ENCODE measurements around the gene BAG2. TPM values are rescaled to one million over a fixed set of nuclear protein-coding genes. Genes with fewer than 3 reads are reported as not detected.

BAG2 gene
- total RNA-seq, 2 donors from 2014 or later = 2.5 to 2.9 TPM

GRCh38 chr6:57137350-57137749 is 34.8 kb upstream of the BAG2 start:
- WGBS, 2 experiments (ENCODE audit: insufficient coverage in 1 of 2, insufficient read length in 1 of 2) = 100% methylated on average over 1 to 2 of the region's 2 CpGs
- Mint-ChIP-seq H3K27me3 (ENCODE audit: insufficient read depth) (no peaks in the 10 kb centered on the region), H3K9me3 (no peaks in the 10 kb centered on the region), H3K36me3 (ENCODE audit: low read depth) (peaks cover 27% of the 10 kb centered on the region), H3K27ac (no peak overlapping the region), H3K4me3 (no peak overlapping the region), H3K4me1 (no peaks in the 10 kb centered on the region)
- TF ChIP-seq, protein P1, sequence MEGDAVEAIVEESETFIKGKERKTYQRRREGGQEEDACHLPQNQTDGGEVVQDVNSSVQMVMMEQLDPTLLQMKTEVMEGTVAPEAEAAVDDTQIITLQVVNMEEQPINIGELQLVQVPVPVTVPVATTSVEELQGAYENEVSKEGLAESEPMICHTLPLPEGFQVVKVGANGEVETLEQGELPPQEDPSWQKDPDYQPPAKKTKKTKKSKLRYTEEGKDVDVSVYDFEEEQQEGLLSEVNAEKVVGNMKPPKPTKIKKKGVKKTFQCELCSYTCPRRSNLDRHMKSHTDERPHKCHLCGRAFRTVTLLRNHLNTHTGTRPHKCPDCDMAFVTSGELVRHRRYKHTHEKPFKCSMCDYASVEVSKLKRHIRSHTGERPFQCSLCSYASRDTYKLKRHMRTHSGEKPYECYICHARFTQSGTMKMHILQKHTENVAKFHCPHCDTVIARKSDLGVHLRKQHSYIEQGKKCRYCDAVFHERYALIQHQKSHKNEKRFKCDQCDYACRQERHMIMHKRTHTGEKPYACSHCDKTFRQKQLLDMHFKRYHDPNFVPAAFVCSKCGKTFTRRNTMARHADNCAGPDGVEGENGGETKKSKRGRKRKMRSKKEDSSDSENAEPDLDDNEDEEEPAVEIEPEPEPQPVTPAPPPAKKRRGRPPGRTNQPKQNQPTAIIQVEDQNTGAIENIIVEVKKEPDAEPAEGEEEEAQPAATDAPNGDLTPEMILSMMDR (conservative IDR thresholded peaks at IDR 0.05) = no peak
- peaks cover 66% of the 10 kb centered on the region for H3K36me3 ChIP-seq (ENCODE audit: control insufficient read depth, insufficient read depth, low read length)
- DNase-seq = no peak
- no peaks in the 10 kb centered on the region for H3K4me1 ChIP-seq (ENCODE audit: control insufficient read depth, insufficient read depth, low read length)
- H3K27me3 ChIP-seq (ENCODE audit: control insufficient read depth, insufficient read depth, low read length, poor library complexity, severe bottlenecking) = no peaks in the 10 kb centered on the region
- H3K9ac ChIP-seq (ENCODE audit: extremely low read depth, low read length, poor library complexity, severe bottlenecking) = no peak overlapping the region
- no peaks in the 10 kb centered on the region for H3K9me3 ChIP-seq (ENCODE audit: control insufficient read depth, low read length)
- H3K27ac ChIP-seq (ENCODE audit: low read depth, low read length) = no peak overlapping the region
- H3K4me3 ChIP-seq (ENCODE audit: low read length) = no peak overlapping the region

DNA sequence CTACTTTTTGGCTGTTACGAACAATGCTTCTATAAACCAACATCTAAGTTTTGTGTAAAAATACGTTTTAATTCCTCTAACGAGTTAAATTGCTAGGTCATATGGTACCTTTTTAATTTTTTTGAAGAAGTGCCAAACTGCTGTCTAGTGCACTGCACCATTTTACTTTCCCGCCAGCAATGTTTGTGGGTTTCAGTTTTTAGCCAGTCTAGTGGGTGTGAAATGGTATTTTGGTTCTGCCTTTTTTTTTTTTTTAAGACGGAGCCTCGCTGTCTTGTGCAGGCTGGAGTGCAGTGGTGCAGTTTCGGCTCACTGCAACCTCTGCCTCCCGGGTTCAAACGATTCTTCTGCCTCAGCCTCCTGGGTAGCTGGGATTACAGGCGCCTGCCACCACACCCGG is 34.1 kb upstream of the BAG2 start:
- H3K27me3 ChIP-seq (ENCODE audit: control insufficient read depth, insufficient read depth, low read length, poor library complexity, severe bottlenecking) = no peaks in the 10 kb centered on the region
- Mint-ChIP-seq H3K36me3 (ENCODE audit: low read depth) (peaks cover 32% of the 10 kb centered on the region), H3K27me3 (ENCODE audit: insufficient read depth) (no peaks in the 10 kb centered on the region)

DNA sequence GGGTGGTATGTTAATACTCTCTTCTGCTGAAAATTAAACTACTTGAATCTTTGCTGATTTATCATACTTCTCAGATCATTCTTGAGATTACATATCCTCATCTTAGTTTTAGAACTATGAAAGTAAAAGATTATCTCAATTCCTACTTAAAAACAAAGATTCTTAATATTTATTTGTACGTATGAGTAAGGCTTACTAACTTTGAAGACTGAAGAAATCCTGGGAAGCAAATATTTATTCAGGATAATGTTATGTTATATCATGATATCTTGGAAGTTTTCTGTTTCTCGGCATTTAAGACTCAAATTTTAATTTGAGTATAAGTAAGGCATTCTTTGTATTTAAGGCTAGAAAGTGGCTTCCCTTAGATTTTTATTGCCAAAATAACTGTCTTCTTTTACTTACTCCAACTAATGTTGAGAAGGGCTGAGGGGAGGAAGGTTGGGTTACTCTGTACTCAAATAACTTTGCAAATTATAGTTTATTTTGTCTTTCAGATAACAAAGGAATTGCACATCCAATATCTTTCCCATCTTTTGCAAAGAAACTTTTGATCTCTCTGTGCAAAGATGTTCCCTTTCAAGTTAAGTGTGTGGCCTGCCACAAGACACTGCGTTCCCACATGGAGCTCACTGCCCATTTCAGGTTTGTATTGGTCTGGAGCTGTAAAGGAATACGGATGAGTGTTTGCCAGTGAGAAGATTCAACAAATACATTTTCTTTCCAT is 30.5 kb upstream of the BAG2 start:
- Mint-ChIP-seq H3K9me3 (peaks cover 2% of the 10 kb centered on the region), H3K36me3 (ENCODE audit: low read depth) (peaks cover 43% of the 10 kb centered on the region), H3K4me3 (no peak overlapping the region), H3K27me3 (ENCODE audit: insufficient read depth) (no peaks in the 10 kb centered on the region), H3K4me1 (no peaks in the 10 kb centered on the region), H3K27ac (no peak overlapping the region)
- no peak overlapping the region for H3K4me3 ChIP-seq (ENCODE audit: low read length)
- peaks cover 55% of the 10 kb centered on the region for H3K36me3 ChIP-seq (ENCODE audit: control insufficient read depth, insufficient read depth, low read length)
- TF ChIP-seq, protein P1 (conservative IDR thresholded peaks at IDR 0.05) = no peak
- H3K4me1 ChIP-seq (ENCODE audit: control insufficient read depth, insufficient read depth, low read length) = no peaks in the 10 kb centered on the region
- no peaks in the 10 kb centered on the region for H3K27me3 ChIP-seq (ENCODE audit: control insufficient read depth, insufficient read depth, low read length, poor library complexity, severe bottlenecking)
- DNase-seq = no peak
- H3K9ac ChIP-seq (ENCODE audit: extremely low read depth, low read length, poor library complexity, severe bottlenecking) = no peak overlapping the region
- WGBS, 2 experiments (ENCODE audit: insufficient coverage in 1 of 2, insufficient read length in 1 of 2) = 97 to 100% methylated on average over 1 to 4 of the region's 4 CpGs
- no peaks in the 10 kb centered on the region for H3K9me3 ChIP-seq (ENCODE audit: control insufficient read depth, low read length)
- H3K27ac ChIP-seq (ENCODE audit: low read depth, low read length) = no peak overlapping the region

More for the DNA sequence above, 34.1 kb upstream of the BAG2 start:
- DNase-seq = no peak
- 96% methylated on average over 8 to 11 of the region's 11 CpGs for WGBS, 2 experiments (ENCODE audit: insufficient coverage in 1 of 2, insufficient read length in 1 of 2)
- Mint-ChIP-seq H3K4me1 (no peaks in the 10 kb centered on the region), H3K9me3 (no peaks in the 10 kb centered on the region), H3K27ac (no peak overlapping the region), H3K4me3 (no peak overlapping the region)
- Histone ChIP-seq H3K4me3 (ENCODE audit: low read length) (no peak overlapping the region), H3K27ac (ENCODE audit: low read depth, low read length) (no peak overlapping the region), H3K9me3 (ENCODE audit: control insufficient read depth, low read length) (no peaks in the 10 kb centered on the region), H3K4me1 (ENCODE audit: control insufficient read depth, insufficient read depth, low read length) (no peaks in the 10 kb centered on the region), H3K9ac (ENCODE audit: extremely low read depth, low read length, poor library complexity, severe bottlenecking) (no peak overlapping the region), H3K36me3 (ENCODE audit: control insufficient read depth, insufficient read depth, low read length) (peaks cover 71% of the 10 kb centered on the region)
- TF ChIP-seq, protein P1 (conservative IDR thresholded peaks at IDR 0.05) = no peak

Data from endodermal cell (in vitro differentiated cells).